BLaER1 treated with 17β-estradiol and CSF1 and Interleukin-3, amounts not matched to agents 10 nM and 100 nM (cell line): ENCODE data around the gene FAM43B.
A peak's percentile ranks its signal among the peaks of the same experiment; 100 is the strongest.
"Not testable (repeated sequence)": the region's sequence is repeated elsewhere in the genome, so short reads cannot be mapped to it uniquely, and the experiment has no call there.

Experiments used
- H3K27ac ChIP-seq, 11 experiments: shearing (Covaris generic); formaldehyde crosslinking; 2 replicates each; pipeline ENCODE4 v1.8.1; 2022
- H3K27me3 ChIP-seq, 11 experiments: shearing (Covaris generic); formaldehyde crosslinking; 2 replicates each; pipeline ENCODE4 v1.8.1; 2022
- H3K36me3 ChIP-seq, 11 experiments: shearing (Covaris generic); formaldehyde crosslinking; 2 replicates each; pipeline ENCODE4 v1.8.1; 2022
- H3K4me1 ChIP-seq, 10 experiments: shearing (Covaris generic); formaldehyde crosslinking; 2 replicates each; pipeline ENCODE4 v1.8.1; 2022
- H3K4me2 ChIP-seq, 11 experiments: shearing (Covaris generic); formaldehyde crosslinking; 2 replicates each; pipeline ENCODE4 v1.8.1; 2022
- H3K4me3 ChIP-seq, 10 experiments: shearing (Covaris generic); formaldehyde crosslinking; 2 replicates each; pipeline ENCODE4 v1.8.1; 2022
- H3K9ac ChIP-seq, 11 experiments: shearing (Covaris generic); formaldehyde crosslinking; 2 replicates each; pipeline ENCODE4 v1.8.1; 2022
- H3K9me3 ChIP-seq, 11 experiments: shearing (Covaris generic); formaldehyde crosslinking; replicated peaks in 1 of 11; 2 replicates each; pipeline ENCODE4 v1.8.1; 2022
- H4K20me1 ChIP-seq, 11 experiments: shearing (Covaris generic); formaldehyde crosslinking; 2 replicates each; pipeline ENCODE4 v1.8.1; 2022
- Cebpa-rat ChIP-seq, 11 experiments: shearing (Covaris generic); IDR thresholded peaks; 2 replicates each; pipeline ENCODE4 v1.8.1; 2022

Gene FAM43B, protein sequence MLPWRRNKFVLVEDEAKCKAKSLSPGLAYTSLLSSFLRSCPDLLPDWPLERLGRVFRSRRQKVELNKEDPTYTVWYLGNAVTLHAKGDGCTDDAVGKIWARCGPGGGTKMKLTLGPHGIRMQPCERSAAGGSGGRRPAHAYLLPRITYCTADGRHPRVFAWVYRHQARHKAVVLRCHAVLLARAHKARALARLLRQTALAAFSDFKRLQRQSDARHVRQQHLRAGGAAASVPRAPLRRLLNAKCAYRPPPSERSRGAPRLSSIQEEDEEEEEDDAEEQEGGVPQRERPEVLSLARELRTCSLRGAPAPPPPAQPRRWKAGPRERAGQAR

GRCh38 chr1:20551945-20552727 is at the start of gene FAM43B:
TSS of gene FAM43B (plus strand) at chr1:20552573. CDS start at chr1:20552974, 401 bp downstream.
- Histone ChIP-seq H3K4me1 (peaks cover 25 to 39% (median 35%) of the 10 kb centered on the region in 10 experiments), H4K20me1 (peaks cover 0 to 60% (median 34%) of the 10 kb centered on the region in 11 experiments; a peak in 16 of 22 replicates), H3K27me3 (peaks cover 42 to 73% (median 51%) of the 10 kb centered on the region in 11 experiments), H3K36me3 (no peaks in the 10 kb centered on the region), H3K9me3 (no peaks in the 10 kb centered on the region), H3K27ac (no peak within 1 kb of the TSS), H3K4me2 (peak within 1 kb of the TSS; percentile 59 to 85 (median 78)), H3K4me3 (peak within 1 kb of the TSS; percentile 16 to 57 (median 42); a peak in 18 of 20 replicates), H3K9ac (peak within 1 kb of the TSS in 5 of 11 experiments; percentile 9 to 56 (median 31); a peak in 5 of 22 replicates)
- no peak for TF ChIP-seq Cebpa-rat (IDR thresholded peaks at IDR 0.05)

- Histone ChIP-seq H3K9ac (peak overlapping the region in 6 of 11 experiments; percentile 12 to 93 (median 18); a peak in 4 of 22 replicates), H3K4me3 (no peak overlapping the region)
- TF ChIP-seq Cebpa-rat (IDR thresholded peaks at IDR 0.05): no peak
Measured at GRCh38 chr1:20505488-20505887, 46.9 kb upstream of the FAM43B start.

DNA sequence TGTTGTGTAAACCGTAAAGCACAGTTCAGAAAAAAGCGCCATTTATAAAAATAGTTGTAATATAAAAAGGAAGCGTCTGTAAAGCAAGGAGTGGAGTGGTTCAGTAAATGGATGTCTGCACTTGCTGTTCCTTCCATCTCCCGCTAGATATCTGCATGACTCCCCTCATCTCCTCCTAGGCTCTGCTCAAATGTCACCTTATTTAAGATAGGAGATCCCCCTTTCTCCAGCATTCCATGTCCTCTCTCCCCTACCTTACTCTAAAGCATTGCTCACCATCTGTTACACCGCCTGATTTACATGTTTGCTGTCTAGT is 45.2 kb upstream of the FAM43B start:
- H3K27ac ChIP-seq: peak overlapping the region; percentile 78 to 91 (median 85); a peak in 21 of 22 replicates
- peaks cover 23 to 34% (median 30%) of the 10 kb centered on the region in 10 experiments for H3K4me1 ChIP-seq
- H4K20me1 ChIP-seq: peaks cover 11 to 36% (median 27%) of the 10 kb centered on the region in 11 experiments; a peak in 18 of 22 replicates
- H3K27me3 ChIP-seq: no peaks in the 10 kb centered on the region
- TF ChIP-seq Cebpa-rat (IDR thresholded peaks at IDR 0.05): no peak
- peak overlapping the region; percentile 89 to 100 (median 96) for H3K4me3 ChIP-seq
- no peaks in the 10 kb centered on the region for H3K9me3 ChIP-seq
- peak overlapping the region; percentile 79 to 98 (median 91) for H3K4me2 ChIP-seq
- H3K36me3 ChIP-seq: peaks cover 32 to 42% (median 40%) of the 10 kb centered on the region in 11 experiments
- peak overlapping the region; percentile 84 to 93 (median 90) for H3K9ac ChIP-seq

More at GRCh38 chr1:20505488-20505887, 46.9 kb upstream of the FAM43B start:
- Histone ChIP-seq H3K36me3 (peaks cover 49 to 60% (median 57%) of the 10 kb centered on the region in 11 experiments), H3K27me3 (no peaks in the 10 kb centered on the region), H3K27ac (no peak overlapping the region), H3K4me1 (peaks cover 19 to 34% (median 24%) of the 10 kb centered on the region in 10 experiments), H3K4me2 (peak overlapping the region in 10 of 11 experiments; percentile 10 to 97 (median 89); a peak in 14 of 22 replicates), H4K20me1 (peaks cover 11 to 49% (median 37%) of the 10 kb centered on the region in 11 experiments; a peak in 18 of 22 replicates), H3K9me3 (no peaks in the 10 kb centered on the region)

GRCh38 chr1:20507564-20508410 is 44.6 kb upstream of the FAM43B start, which contains the start of gene MUL1:
TSS of gene MUL1 (minus strand) at chr1:20508151. CDS start at chr1:20508024, 127 bp downstream.
- Histone ChIP-seq H4K20me1 (peaks cover 11 to 36% (median 27%) of the 10 kb centered on the region in 11 experiments; a peak in 18 of 22 replicates), H3K36me3 (peaks cover 26 to 37% (median 34%) of the 10 kb centered on the region in 11 experiments), H3K4me3 (peak within 1 kb of the TSS; percentile 89 to 100 (median 96)), H3K9me3 (no peaks in the 10 kb centered on the region), H3K9ac (peak within 1 kb of the TSS; percentile 84 to 93 (median 90)), H3K27me3 (no peaks in the 10 kb centered on the region), H3K27ac (peak within 1 kb of the TSS; percentile 78 to 91 (median 85)), H3K4me2 (peak within 1 kb of the TSS; percentile 79 to 98 (median 91)), H3K4me1 (peaks cover 23 to 34% (median 31%) of the 10 kb centered on the region in 10 experiments)
- TF ChIP-seq Cebpa-rat (IDR thresholded peaks at IDR 0.05): no peak

DNA sequence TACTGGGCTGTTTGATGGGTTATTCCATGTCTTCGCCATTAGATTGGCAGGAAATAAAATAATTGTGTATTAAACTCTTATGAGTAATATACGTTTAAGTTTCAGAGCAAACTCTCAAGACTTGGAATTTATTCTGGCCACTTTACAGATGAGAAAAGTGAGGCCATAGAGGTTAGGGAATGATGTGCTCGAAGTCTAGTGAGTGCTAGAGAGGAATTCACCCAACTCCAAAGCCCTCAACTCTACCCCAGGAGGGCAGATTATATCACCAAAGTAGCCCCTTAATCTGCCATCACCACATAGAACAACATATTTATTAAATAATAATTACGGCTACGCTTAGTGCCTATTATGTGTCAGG is 44.0 kb upstream of the FAM43B start:
- Histone ChIP-seq H4K20me1 (peaks cover 11 to 31% (median 22%) of the 10 kb centered on the region in 11 experiments; a peak in 18 of 22 replicates), H3K4me2 (peak overlapping the region; percentile 56 to 98 (median 89)), H3K4me1 (peaks cover 23 to 34% (median 31%) of the 10 kb centered on the region in 10 experiments), H3K27ac (peak overlapping the region; percentile 78 to 91 (median 85)), H3K9me3 (no peaks in the 10 kb centered on the region), H3K4me3 (peak overlapping the region; percentile 89 to 100 (median 96)), H3K36me3 (peaks cover 20 to 31% (median 28%) of the 10 kb centered on the region in 11 experiments), H3K9ac (peak overlapping the region; percentile 84 to 93 (median 90)), H3K27me3 (no peaks in the 10 kb centered on the region)
- TF ChIP-seq Cebpa-rat (IDR thresholded peaks at IDR 0.05): no peak

DNA sequence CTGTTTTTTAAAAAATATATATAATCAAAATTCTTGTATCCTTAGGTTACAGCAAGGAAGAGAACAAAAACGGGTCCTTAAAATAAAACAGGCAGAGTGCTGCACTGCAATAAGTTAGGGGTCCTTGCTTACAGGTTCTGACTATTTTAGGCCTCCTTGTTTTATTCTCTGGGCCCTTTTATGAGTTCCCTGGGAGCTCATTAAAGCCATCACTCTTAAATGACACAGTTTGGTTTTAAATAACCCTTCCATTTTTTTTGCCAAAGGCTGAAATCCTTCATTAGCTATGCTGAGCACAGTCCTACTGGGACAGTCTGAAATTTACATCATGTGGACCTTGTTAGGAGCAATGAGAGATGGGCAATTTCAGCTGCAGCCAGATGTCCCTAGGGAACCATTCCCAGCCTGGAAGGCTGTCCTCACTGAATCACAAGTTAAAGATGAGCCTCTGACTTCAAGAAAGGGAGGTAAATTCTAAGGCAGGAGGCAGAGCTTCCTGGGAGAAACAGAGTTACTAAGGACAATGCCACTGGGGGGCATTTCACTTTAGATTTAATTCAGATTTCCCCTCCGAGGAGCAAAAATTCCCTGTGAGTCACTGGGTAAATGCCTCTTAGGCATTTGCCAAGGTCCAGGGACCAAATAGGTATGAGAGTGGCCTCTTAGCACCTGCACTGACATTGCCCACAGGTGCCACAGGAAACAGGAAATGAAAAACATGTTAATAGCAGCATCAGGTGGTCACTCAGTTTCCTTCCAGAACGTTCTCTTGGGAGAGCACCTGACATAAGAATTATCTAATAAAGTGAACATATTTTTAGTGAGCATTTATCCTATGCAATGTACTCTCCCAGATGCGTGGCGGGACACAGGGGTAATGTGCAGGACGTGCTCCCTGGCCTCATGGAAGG is 40.6 kb upstream of the FAM43B start:
- H3K4me2 ChIP-seq: peak overlapping the region in 5 of 11 experiments; percentile 16 to 51 (median 34); a peak in 5 of 22 replicates

GRCh38 chr1:20519609-20520262 is 32.6 kb upstream of the FAM43B start:
- not testable (repeated sequence) for H3K9ac ChIP-seq, H3K4me1 ChIP-seq, H3K27ac ChIP-seq, H3K36me3 ChIP-seq, H3K4me3 ChIP-seq, H3K27me3 ChIP-seq, H4K20me1 ChIP-seq, H3K9me3 ChIP-seq, H3K4me2 ChIP-seq

More for the DNA sequence above, 40.6 kb upstream of the FAM43B start:
- Histone ChIP-seq H3K36me3 (no peaks in the 10 kb centered on the region), H3K9me3 (no peaks in the 10 kb centered on the region), H3K27ac (no peak overlapping the region), H3K4me3 (no peak overlapping the region), H3K4me1 (peaks cover 5 to 19% (median 11%) of the 10 kb centered on the region in 10 experiments), H3K9ac (0 out of 22 replicates have a peak overlapping the region, but pooled peaks of 1 of the 11 experiments have one; percentile 9), H4K20me1 (peaks cover 0 to 3% (median 0%) of the 10 kb centered on the region in 11 experiments; a peak in 1 of 22 replicates), H3K27me3 (no peaks in the 10 kb centered on the region)
- TF ChIP-seq Cebpa-rat (IDR thresholded peaks at IDR 0.05): no peak
